ENCODE data around the gene HDGF.
A peak's percentile ranks its signal among the peaks of the same experiment; 100 is the strongest.

HDGF gene

DNA sequence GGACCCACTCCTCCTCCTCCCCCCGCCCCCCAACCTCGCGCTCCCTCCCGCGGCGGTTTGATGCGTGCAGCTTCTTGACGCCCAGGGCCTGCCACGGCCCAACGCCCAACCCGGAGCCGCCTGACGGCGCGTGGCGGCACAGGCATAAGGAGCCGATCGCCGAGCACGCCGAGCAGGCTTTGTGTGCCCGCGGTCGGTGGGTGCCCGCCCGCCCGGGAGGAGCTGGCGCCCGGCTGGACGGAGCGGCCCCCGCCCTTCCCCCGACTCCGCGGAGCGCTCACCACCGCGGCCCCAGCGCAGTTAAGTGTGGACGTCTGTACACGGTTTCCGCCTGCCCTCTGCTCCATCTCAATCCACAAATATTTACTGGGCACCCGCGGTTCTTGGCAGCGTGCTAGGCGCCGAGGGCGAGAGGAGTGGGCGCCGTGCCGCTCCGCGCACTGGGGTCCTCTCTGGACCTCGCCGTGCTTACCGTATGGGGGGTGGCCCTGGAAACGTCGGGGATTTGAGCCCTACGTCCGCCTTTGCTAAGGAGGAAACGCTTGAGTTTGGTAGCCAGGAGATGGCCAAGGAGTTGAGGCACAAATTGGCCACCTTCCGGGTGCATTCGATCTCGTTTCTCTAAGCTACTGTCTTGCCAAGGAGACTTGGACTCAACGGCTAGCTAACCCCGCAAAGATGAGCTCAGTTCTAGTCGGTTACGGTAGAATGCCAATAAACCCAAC is 444 bp upstream of the HDGF start:
- Histone ChIP-seq H3K9me3 (ENCODE audit: control insufficient read depth, low read length) (no peaks in the 10 kb centered on the region), H3K4me1 (ENCODE audit: control insufficient read depth, insufficient read depth, low read length) (peaks cover 45% of the 10 kb centered on the region), H3K27me3 (replicated peaks; ENCODE audit: control insufficient read depth, insufficient read depth, low read length) (no peaks in the 10 kb centered on the region), H3K4me3 (ENCODE audit: low read length) (peak overlapping the region; percentile 94), H3K36me3 (ENCODE audit: control insufficient read depth, insufficient read depth, low read length, severe bottlenecking) (no peaks in the 10 kb centered on the region), H3K9ac (ENCODE audit: low read length) (peak overlapping the region; percentile 97)
- peak; percentile 99 for DNase-seq (ENCODE audit: low read depth)

DNA sequence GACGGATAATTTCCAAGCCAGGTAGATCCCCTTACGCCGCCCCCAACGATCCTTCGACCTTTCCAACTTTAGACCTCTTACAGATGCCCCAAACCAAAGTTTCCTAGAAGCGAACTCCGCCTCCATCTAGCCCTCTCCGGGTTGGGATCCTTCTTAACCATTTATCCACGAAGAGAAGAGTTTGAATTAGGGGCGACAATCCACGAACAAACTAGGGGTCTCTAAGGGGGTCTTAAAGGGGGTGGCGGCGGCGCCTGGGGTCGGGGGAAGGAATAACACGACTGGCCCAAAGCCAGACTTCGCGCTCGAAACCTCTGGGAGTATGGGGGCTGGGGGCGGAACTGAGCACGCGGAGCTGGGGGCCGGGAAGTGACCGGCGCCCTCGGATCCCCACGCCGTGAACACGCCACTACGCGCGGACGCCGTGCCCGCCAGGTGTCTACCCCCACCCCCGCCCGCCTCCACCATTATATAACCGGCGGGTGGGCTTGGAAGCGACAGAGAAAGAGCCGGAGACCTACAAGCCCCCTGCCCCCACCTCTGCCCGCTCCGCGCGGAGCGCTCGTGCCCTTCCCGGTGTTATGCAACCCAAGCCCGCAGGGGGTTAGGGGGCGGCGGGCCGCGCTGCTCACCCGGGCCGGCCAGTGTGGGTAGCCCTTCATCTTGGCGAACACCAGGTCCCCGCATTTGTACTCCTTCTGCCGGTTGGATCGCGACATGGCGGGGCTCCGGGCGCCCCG is 594 bp downstream of the HDGF start:
- Histone ChIP-seq H3K9ac (ENCODE audit: low read length) (peak overlapping the region; percentile 95), H3K4me1 (ENCODE audit: control insufficient read depth, insufficient read depth, low read length) (peaks cover 54% of the 10 kb centered on the region), H3K9me3 (ENCODE audit: control insufficient read depth, low read length) (no peaks in the 10 kb centered on the region), H3K36me3 (ENCODE audit: control insufficient read depth, insufficient read depth, low read length, severe bottlenecking) (no peaks in the 10 kb centered on the region), H3K4me3 (ENCODE audit: low read length) (peak overlapping the region; percentile 94), H3K27me3 (replicated peaks; ENCODE audit: control insufficient read depth, insufficient read depth, low read length) (no peaks in the 10 kb centered on the region)
- peak; percentile 82 for DNase-seq (ENCODE audit: low read depth)

DNA sequence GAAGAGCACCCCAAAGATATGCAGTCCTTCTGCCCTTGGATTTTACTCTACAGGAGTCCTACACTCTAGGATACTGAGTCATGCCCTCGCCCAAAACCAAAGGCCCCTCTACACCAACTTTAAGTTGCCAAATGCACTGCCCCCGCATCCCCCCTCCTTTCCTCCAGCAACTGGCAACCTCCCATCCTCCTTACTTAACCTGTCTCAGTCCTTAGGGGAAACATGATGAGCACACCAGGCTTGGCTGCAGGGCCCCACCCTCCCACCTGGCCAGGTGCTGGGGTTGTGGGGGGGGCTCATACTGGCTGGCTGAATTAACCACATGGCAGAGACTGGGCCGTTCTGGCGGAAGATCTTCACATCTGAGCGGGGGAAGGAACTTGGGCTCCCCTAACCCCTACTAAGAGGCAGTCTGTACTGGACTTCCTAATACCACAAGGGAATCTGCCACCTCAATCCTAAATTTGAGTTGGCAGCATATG is 1.2 kb downstream of the HDGF start:
- Histone ChIP-seq H3K27me3 (replicated peaks; ENCODE audit: control insufficient read depth, insufficient read depth, low read length) (no peaks in the 10 kb centered on the region), H3K4me3 (ENCODE audit: low read length) (peak overlapping the region; percentile 94), H3K9ac (ENCODE audit: low read length) (peak overlapping the region; percentile 95), H3K36me3 (ENCODE audit: control insufficient read depth, insufficient read depth, low read length, severe bottlenecking) (no peaks in the 10 kb centered on the region), H3K4me1 (ENCODE audit: control insufficient read depth, insufficient read depth, low read length) (peaks cover 60% of the 10 kb centered on the region), H3K9me3 (ENCODE audit: control insufficient read depth, low read length) (no peaks in the 10 kb centered on the region)
- DNase-seq (ENCODE audit: low read depth): peak; percentile 59

DNA sequence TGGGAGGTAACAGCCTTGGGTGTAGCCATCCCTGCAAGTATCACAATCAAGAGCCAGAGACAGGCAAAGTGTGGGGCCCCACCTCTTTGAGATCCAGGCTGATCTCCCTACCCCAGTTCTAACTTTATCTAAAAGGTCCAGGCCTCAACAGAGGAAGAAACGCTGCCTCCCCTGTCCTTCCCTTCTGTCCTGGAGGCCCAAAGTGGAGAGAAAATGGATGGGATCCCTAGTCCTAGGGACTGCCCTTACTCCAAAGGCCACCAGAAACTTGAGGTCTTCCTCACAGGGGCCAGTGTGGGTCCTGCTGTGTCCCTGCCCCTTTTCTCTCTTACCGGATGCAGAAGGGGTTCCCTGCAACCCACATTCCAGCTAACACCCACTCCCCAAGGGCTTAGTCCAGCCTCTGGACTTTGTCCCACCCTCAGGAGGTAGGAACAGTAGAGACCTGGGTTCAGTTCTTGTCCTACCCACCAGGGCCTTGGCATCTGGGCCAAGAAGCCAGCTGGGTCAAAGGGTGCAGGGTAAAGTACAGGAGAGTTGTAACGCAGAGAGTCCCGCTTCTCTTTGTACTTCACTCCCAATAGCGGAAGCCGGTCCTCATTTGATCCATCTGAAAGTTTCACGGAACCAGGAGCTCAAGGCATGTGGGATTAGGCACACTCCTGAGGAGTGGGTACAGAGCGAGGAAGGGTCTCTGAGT is 1.9 kb downstream of the HDGF start:
- H3K4me1 ChIP-seq (ENCODE audit: control insufficient read depth, insufficient read depth, low read length): peaks cover 66% of the 10 kb centered on the region
- H3K4me3 ChIP-seq (ENCODE audit: low read length): peak overlapping the region; percentile 94
- H3K27me3 ChIP-seq (replicated peaks; ENCODE audit: control insufficient read depth, insufficient read depth, low read length): no peaks in the 10 kb centered on the region
- H3K9ac ChIP-seq (ENCODE audit: low read length): peak overlapping the region; percentile 95
- no peaks in the 10 kb centered on the region for H3K9me3 ChIP-seq (ENCODE audit: control insufficient read depth, low read length)
- peaks cover 5% of the 10 kb centered on the region for H3K36me3 ChIP-seq (ENCODE audit: control insufficient read depth, insufficient read depth, low read length, severe bottlenecking)
- DNase-seq (ENCODE audit: low read depth): no peak

DNA sequence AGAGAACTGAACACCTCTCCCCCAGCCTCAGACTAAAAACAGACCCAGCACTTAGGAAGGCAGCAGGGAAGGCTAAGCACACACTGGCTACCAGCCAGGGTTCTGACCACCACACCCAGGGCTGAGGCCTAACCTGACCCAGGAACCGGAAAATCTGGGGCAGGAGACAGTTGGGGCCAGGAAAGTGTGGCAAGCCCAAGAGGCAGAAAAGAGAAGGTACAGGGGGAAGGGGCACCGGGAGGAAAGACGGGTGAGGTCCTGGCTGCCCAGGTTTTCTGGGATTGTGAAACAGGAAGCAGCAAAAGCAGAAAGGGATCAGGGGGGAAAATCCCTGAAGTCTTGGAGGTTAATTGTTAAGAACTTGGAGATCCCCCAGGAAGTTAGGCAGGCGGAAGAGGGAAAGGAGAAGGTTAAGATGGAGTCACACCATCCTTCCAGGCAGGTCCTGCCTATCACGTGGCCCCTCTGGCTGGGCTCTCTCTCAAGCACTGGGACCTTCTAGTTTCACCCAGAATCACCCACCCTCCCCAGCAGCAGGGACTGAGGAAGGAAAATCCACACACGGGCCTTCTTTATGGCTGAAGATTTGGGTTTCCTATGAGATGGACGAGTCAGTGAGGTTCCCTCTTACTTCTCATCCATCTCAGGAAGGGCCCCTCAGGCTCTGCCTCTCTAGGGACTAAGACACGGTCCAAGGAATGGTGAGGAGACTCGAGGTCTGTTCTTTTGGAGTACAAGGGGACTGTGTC is 2.6 kb downstream of the HDGF start:
- Histone ChIP-seq H3K9ac (ENCODE audit: low read length) (peak overlapping the region; percentile 95), H3K27me3 (replicated peaks; ENCODE audit: control insufficient read depth, insufficient read depth, low read length) (no peaks in the 10 kb centered on the region), H3K9me3 (ENCODE audit: control insufficient read depth, low read length) (no peaks in the 10 kb centered on the region), H3K4me3 (ENCODE audit: low read length) (peak overlapping the region; percentile 94), H3K4me1 (ENCODE audit: control insufficient read depth, insufficient read depth, low read length) (peaks cover 65% of the 10 kb centered on the region), H3K36me3 (ENCODE audit: control insufficient read depth, insufficient read depth, low read length, severe bottlenecking) (peaks cover 8% of the 10 kb centered on the region)
- DNase-seq (ENCODE audit: low read depth): peak; percentile 65

DNA sequence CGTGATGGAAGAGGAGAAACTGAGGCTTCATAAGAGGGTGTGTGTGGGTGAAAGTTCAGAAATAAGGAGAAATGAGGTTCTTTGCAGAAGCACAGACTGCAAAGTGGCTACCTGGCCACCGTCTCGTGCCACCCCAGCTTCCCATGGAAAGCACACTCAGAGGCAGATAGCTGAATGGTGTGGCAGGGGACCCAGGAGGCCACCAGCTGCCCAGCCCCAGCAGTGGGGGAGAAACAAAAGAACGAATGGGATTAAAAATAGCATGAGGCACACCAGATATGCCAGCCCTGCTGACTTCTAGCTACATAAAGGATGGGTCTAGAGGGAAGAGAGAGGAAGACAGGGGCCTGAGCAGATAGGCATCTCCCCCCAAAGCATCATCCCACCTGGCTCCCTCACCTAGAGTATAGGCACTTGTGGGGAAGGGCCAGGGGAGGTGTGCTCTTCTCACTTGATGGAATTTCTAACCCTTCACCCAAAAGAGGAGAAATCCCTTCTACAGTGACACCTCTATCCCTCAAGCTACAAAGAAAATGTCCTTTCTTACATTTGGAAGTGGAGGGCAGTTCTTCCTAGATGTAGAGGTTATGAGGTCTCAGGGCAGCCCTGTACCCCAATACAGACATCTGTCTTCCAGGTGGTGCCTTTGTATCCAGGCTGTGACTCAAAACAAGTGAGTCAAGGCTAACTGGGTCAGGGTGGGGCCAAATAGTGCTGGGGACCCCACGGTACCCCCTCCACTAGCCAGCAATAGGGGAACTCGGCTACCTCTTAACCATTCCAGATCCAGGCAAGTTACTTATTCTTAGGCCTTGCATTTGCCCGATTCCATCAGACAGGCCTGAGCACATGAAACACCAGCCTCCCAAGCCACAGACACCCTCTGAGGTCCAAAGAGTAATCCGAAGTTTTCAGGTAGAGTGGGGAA is 3.5 kb downstream of the HDGF start:
- Histone ChIP-seq H3K4me3 (ENCODE audit: low read length) (peak overlapping the region; percentile 94), H3K9me3 (ENCODE audit: control insufficient read depth, low read length) (no peaks in the 10 kb centered on the region), H3K9ac (ENCODE audit: low read length) (peak overlapping the region; percentile 95), H3K27me3 (replicated peaks; ENCODE audit: control insufficient read depth, insufficient read depth, low read length) (no peaks in the 10 kb centered on the region), H3K4me1 (ENCODE audit: control insufficient read depth, insufficient read depth, low read length) (peaks cover 57% of the 10 kb centered on the region), H3K36me3 (ENCODE audit: control insufficient read depth, insufficient read depth, low read length, severe bottlenecking) (peaks cover 16% of the 10 kb centered on the region)
- peak; percentile 45 for DNase-seq (ENCODE audit: low read depth)

DNA sequence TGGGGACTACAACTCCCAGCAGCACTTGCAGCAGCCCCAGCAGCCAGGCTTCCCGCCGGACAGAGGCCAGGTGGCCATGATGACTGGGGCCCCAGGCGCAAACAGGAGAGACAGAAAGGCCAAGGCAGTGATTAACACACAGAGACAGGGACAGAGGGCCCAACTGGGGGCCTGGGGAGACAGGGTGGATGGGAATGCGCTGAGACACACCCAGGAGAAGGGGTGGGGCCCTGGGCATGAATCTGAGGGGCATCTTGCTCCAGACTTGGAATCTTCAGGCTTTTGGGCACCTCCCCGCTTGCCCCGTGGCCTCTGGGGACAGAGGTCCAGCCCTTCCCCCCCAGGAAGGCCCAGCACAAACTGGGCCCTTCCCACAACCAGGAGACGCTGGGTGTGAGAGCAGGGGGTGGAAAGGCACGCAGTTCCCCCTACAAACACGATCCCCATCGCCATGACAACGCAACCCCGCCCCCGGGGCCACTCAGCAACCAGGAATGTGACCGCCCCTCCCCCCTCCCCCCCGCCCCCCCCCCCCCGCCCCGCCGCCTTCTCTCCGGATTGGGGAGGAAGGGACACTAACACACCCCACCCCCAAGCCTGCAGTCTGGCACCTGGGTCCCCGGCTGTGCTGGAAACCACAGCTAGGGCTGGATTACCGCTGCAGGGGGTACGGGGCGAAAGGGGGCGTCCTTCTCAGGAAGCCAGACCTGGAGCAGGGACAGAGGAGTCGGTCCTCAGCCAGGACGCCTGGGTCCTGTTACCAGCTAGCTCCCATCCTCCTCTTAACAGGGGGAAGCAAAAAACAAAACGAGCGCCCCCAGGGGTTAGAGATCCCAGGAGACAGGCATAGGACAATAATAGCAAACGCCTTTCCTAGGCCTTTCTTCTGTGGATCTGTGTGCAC is 4.5 kb downstream of the HDGF start:
- Histone ChIP-seq H3K4me3 (ENCODE audit: low read length) (peak overlapping the region; percentile 94), H3K36me3 (ENCODE audit: control insufficient read depth, insufficient read depth, low read length, severe bottlenecking) (peaks cover 27% of the 10 kb centered on the region), H3K9ac (ENCODE audit: low read length) (peak overlapping the region; percentile 95), H3K9me3 (ENCODE audit: control insufficient read depth, low read length) (no peaks in the 10 kb centered on the region), H3K27me3 (replicated peaks; ENCODE audit: control insufficient read depth, insufficient read depth, low read length) (no peaks in the 10 kb centered on the region), H3K4me1 (ENCODE audit: control insufficient read depth, insufficient read depth, low read length) (peaks cover 49% of the 10 kb centered on the region)
- DNase-seq (ENCODE audit: low read depth): peak; percentile 94

DNA sequence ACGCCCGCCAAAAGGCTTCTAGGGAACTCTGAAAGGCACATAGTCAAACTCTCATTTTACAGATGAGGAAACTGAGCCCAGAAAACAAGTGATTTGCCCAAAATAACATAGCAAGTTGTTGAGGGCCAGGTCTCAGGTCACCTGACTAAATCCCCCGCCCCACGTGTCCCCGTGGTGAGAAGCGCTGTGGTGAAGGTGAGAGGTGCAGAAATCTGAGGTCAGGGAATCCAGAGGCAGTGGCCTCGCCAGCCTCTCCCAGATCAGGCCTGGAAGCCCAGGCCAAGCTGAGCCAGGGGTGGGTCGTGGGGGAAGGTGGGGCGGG is 5.1 kb downstream of the HDGF start:
- DNase-seq (ENCODE audit: low read depth): no peak

DNA sequence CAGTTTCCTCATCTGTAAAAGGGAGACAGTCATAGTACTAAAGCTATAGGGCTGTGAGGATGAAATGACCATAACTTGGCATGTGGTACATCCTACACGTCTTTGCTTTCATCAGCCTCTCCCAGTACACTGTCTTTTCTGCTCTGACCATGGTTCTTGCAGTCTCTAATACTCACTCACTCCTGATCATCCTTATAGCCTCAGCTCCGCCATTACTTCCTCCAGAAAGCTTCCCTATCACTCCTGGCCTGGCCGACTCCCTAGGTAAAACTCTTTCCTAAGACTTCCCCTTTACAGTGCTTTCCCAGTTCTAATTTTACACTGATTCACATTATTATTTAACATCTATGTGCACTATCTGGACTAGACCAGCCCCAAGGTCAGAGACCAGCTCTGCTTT is 5.6 kb downstream of the HDGF start:
- no peak for DNase-seq (ENCODE audit: low read depth)
- H3K36me3 ChIP-seq (ENCODE audit: control insufficient read depth, insufficient read depth, low read length, severe bottlenecking): peaks cover 33% of the 10 kb centered on the region
- H3K4me1 ChIP-seq (ENCODE audit: control insufficient read depth, insufficient read depth, low read length): peaks cover 56% of the 10 kb centered on the region

More for the DNA sequence above, 5.1 kb downstream of the HDGF start:
- peaks cover 33% of the 10 kb centered on the region for H3K36me3 ChIP-seq (ENCODE audit: control insufficient read depth, insufficient read depth, low read length, severe bottlenecking)
- peak overlapping the region; percentile 90 for H3K9ac ChIP-seq (ENCODE audit: low read length)
- H3K4me1 ChIP-seq (ENCODE audit: control insufficient read depth, insufficient read depth, low read length): peaks cover 54% of the 10 kb centered on the region
- no peaks in the 10 kb centered on the region for H3K9me3 ChIP-seq (ENCODE audit: control insufficient read depth, low read length)
- H3K4me3 ChIP-seq (ENCODE audit: low read length): peak overlapping the region; percentile 81
- H3K27me3 ChIP-seq (replicated peaks; ENCODE audit: control insufficient read depth, insufficient read depth, low read length): no peaks in the 10 kb centered on the region

More for the DNA sequence above, 5.6 kb downstream of the HDGF start:
- no peaks in the 10 kb centered on the region for H3K27me3 ChIP-seq (replicated peaks; ENCODE audit: control insufficient read depth, insufficient read depth, low read length)
- peak overlapping the region; percentile 81 for H3K4me3 ChIP-seq (ENCODE audit: low read length)
- H3K9ac ChIP-seq (ENCODE audit: low read length): peak overlapping the region; percentile 90
- H3K9me3 ChIP-seq (ENCODE audit: control insufficient read depth, low read length): no peaks in the 10 kb centered on the region
